GM12878 (cell line): Measurements from ENCODE around the gene PRKCZ. TPM values are rescaled to one million over a fixed set of nuclear protein-coding genes. Genes with fewer than 3 reads are reported as not detected.

Experiments
- ATAC-seq: fragments of 200-7000 bp; cut with Tn5 transposase; 3 replicates; pipeline ENCODE4 v1.9.1; 2020; ENCODE audit warnings: mild to moderate bottlenecking, moderate library complexity
- BruUV-seq: library from RNA; stranded (reverse); fragments of 400-500 nt; replicated peaks from 2 replicates; lab custom pipeline; 2021; lab: Mats Ljungman, UMichigan
- CTCF ChIA-PET: fragments of 300-600 bp; sonication (Branson Sonifier 250); formaldehyde crosslinking; extraction: SDS; loops from one replicate; lab custom pipeline; 2021; ENCODE audit warnings: inconsistent platforms; lab: Yijun Ruan, JAX
- POLR2A ChIA-PET: fragments of 350-600 bp; formaldehyde crosslinking; extraction: SDS; loops from one replicate; lab custom pipeline; 2021; ENCODE audit warnings: inconsistent platforms; lab: Charles Lee
- RAD21 ChIA-PET: fragments of 300-600 bp; sonication (Branson Sonifier 250); formaldehyde crosslinking; loops from one replicate; lab custom pipeline; 2023; ENCODE audit warnings: antibody characterized with exemption; ENCODE audit not compliant: unreplicated experiment; lab: Charles Lee
- SMC1A ChIA-PET: fragments of 300-600 bp; sonication (Branson Sonifier 250); formaldehyde crosslinking; loops from one replicate; lab custom pipeline; 2023; ENCODE audit not compliant: unreplicated experiment, uncharacterized antibody; lab: Charles Lee
- DNase-seq: peaks from one replicate; pipeline ENCODE4 v3.0.0-alpha.2; 2011; ENCODE audit warnings: low read depth, low spot score
- FAIRE-seq: peaks from 3 replicates; lab custom pipeline; 2011; peaks lifted over from hg19 to GRCh38; lab: Jason Lieb, UNC
- H2AFZ ChIP-seq: 2 replicates; pipeline ENCODE4 v1.6.0; 2011; ENCODE audit warnings: low read depth, low read length, control low read depth; ENCODE audit not compliant: control insufficient read depth
- H3K27ac ChIP-seq: 2 replicates; pipeline ENCODE4 v1.5.1; 2011; ENCODE audit warnings: control low read depth; ENCODE audit not compliant: control insufficient read depth, insufficient read depth
- H3K27me3 ChIP-seq, 2 experiments: replicated peaks in 1 of 2; 2 replicates each; pipeline versions ENCODE4 v1.6.0 to v1.6.1; 2011; ENCODE audit warnings: low read length in 1 of 2; ENCODE audit not compliant: control insufficient read depth in 2 of 2, insufficient read depth in 2 of 2
- H3K36me3 ChIP-seq, 2 experiments: 2 replicates each; pipeline ENCODE4 v1.5.1; 2011; ENCODE audit warnings: low read length in 1 of 2; ENCODE audit not compliant: control insufficient read depth in 2 of 2, insufficient read depth in 2 of 2
- H3K4me1 ChIP-seq: 2 replicates; pipeline ENCODE4 v1.6.1; 2011; ENCODE audit warnings: mild to moderate bottlenecking, low read length, moderate library complexity, mixed read lengths; ENCODE audit not compliant: control insufficient read depth, insufficient read depth
- H3K4me2 ChIP-seq: 2 replicates; pipeline ENCODE4 v1.6.0; 2011; ENCODE audit warnings: control low read depth; ENCODE audit not compliant: control insufficient read depth, insufficient read depth
- H3K4me3 ChIP-seq: fragments of 200-600 bp; sonication (generic); 2 replicates; pipeline ENCODE4 v1.5.1; 2016
- H3K79me2 ChIP-seq: 2 replicates; pipeline ENCODE4 v1.6.0; 2011; ENCODE audit warnings: low read length; ENCODE audit not compliant: control insufficient read depth, insufficient read depth
- H3K9ac ChIP-seq: 2 replicates; pipeline ENCODE4 v1.8.0; 2011; ENCODE audit warnings: low read length, control low read depth, mixed read lengths; ENCODE audit not compliant: control insufficient read depth, insufficient read depth
- H3K9me3 ChIP-seq: replicated peaks from 3 replicates; pipeline ENCODE4 v1.5.1; 2011; ENCODE audit warnings: mild to moderate bottlenecking, low read length; ENCODE audit not compliant: control insufficient read depth, insufficient read depth
- H4K20me1 ChIP-seq: 2 replicates; pipeline ENCODE4 v1.6.0; 2011; ENCODE audit not compliant: control insufficient read depth, insufficient read depth
- CBFB ChIP-seq: IDR thresholded peaks from 2 replicates; pipeline ENCODE4 v1.6.1; 2016; ENCODE audit warnings: antibody characterized with exemption, low read depth
- ETV6 ChIP-seq, 2 experiments: fragments of 450-650 bp in 1 of 2; IDR thresholded peaks in 1 of 2; conservative IDR thresholded peaks in 1 of 2; 2 replicates each; pipeline ENCODE4 v1.6.1; 2014; ENCODE audit warnings: antibody characterized with exemption in 1 of 2, borderline replicate concordance in 1 of 2, low read depth in 1 of 2, mild to moderate bottlenecking in 1 of 2, moderate library complexity in 1 of 2
- NR2C1 ChIP-seq: fragments of 450-650 bp; IDR thresholded peaks from 2 replicates; pipeline ENCODE4 v1.6.1; 2017; ENCODE audit warnings: antibody characterized with exemption, mild to moderate bottlenecking, moderate library complexity
- PAX8 ChIP-seq: fragments of 450-650 bp; IDR thresholded peaks from 2 replicates; pipeline ENCODE4 v1.6.1; 2017; ENCODE audit warnings: mild to moderate bottlenecking, moderate library complexity
- POLR2A ChIP-seq: IDR thresholded peaks from 2 replicates; pipeline ENCODE4 v1.6.1; 2011; ENCODE audit warnings: low read depth, mild to moderate bottlenecking, low read length
- RBBP5 ChIP-seq: fragments of 200-600 bp; sonication (generic); conservative IDR thresholded peaks from 2 replicates; pipeline ENCODE4 v1.6.1; 2016
- SPI1 ChIP-seq: IDR thresholded peaks from 2 replicates; pipeline ENCODE4 v1.6.1; 2011; ENCODE audit warnings: low read depth, mild to moderate bottlenecking, low read length, moderate library complexity, borderline replicate concordance; ENCODE audit not compliant: insufficient read depth
- SREBF1 ChIP-seq: IDR thresholded peaks from 2 replicates; pipeline ENCODE4 v1.6.1; 2012; ENCODE audit warnings: mild to moderate bottlenecking, low read length
- ZBED1 ChIP-seq: IDR thresholded peaks from 2 replicates; pipeline ENCODE4 v1.6.1; 2016; ENCODE audit warnings: borderline replicate concordance
- WGBS: methylation state at CpG from one replicate; pipeline ENCODE4 v1.1.6; 2016; ENCODE audit warnings: low lambda C conversion rate; ENCODE audit not compliant: insufficient replicate concordance, insufficient coverage; ENCODE audit errors: missing lambda C conversion rate; 5-methylcytosine and 5-hydroxymethylcytosine counted together
- in situ Hi-C: fragments of 300-500 bp; cut with MboI; formaldehyde crosslinking; loops from 9 replicates; pipeline ENCODE4 v1.14.3; 2018; ENCODE audit warnings: mixed read lengths
- intact Hi-C: fragments of 100-400 bp; cut with micrococcal nuclease; formaldehyde crosslinking; loops from one replicate; pipeline ENCODE4 v1.14.2; 2022; ENCODE audit not compliant: unreplicated experiment
- polyA plus RNA-seq, 11 experiments: library from polyadenylated mRNA; depleted of rRNA in 4 of 11; unstranded in 6 of 11; stranded (reverse) in 5 of 11; fragments of >200 nt; fragmentation: Nextera tagmentation in 4 of 11; fragmentation: Illumina TruSeq in 1 of 11; extraction: Ambion mirVana in 4 of 11; extraction: Trizol in 1 of 11; gene quantifications; 1 replicate in 1 of 11; 2 replicates in 10 of 11; pipeline versions ENCODE4 v1.2.1 to v1.2.3, GENCODE V29; 2011 to 2016; ENCODE audit warnings: inconsistent platforms in 2 of 11, missing spikeins in 2 of 11, low read depth in 1 of 11
- total RNA-seq, 4 experiments: library from RNA; depleted of rRNA in 3 of 4; stranded (reverse); fragments of >200 nt in 3 of 4; fragmentation: Illumina TruSeq in 1 of 4; extraction: Trizol in 1 of 4; gene quantifications; 2 replicates each; pipeline versions ENCODE4 v1.2.1 to v1.2.3, GENCODE V29; 2013 to 2021
- TF ChIP-seq, protein P1 (sequence below): fragments of 450-650 bp; IDR thresholded peaks from 2 replicates; pipeline ENCODE4 v1.6.1; 2017; ENCODE audit warnings: borderline replicate concordance
- TF ChIP-seq, protein P2 (sequence below): fragments of 450-650 bp; IDR thresholded peaks from 2 replicates; pipeline ENCODE4 v1.6.1; 2018; ENCODE audit warnings: borderline replicate concordance, mild to moderate bottlenecking; ENCODE audit not compliant: partially characterized antibody
- TF ChIP-seq, protein P3 (sequence below): fragments of 450-650 bp; IDR thresholded peaks from 2 replicates; pipeline ENCODE4 v1.6.1; 2017; ENCODE audit warnings: mild to moderate bottlenecking, moderate library complexity
- TF ChIP-seq, protein P4 (sequence below): IDR thresholded peaks from 2 replicates; pipeline ENCODE4 v1.6.1; 2012; ENCODE audit warnings: low read depth, low read length, improper control_type of control experiment

PRKCZ gene
- total and polyA plus RNA-seq, 10 of the 15 experiments (the other 5 are each of a cell fraction or from before 2014, with no cell fraction given): 0.05 to 1.9 (median 0.64) TPM; not detected in 1

DNA sequence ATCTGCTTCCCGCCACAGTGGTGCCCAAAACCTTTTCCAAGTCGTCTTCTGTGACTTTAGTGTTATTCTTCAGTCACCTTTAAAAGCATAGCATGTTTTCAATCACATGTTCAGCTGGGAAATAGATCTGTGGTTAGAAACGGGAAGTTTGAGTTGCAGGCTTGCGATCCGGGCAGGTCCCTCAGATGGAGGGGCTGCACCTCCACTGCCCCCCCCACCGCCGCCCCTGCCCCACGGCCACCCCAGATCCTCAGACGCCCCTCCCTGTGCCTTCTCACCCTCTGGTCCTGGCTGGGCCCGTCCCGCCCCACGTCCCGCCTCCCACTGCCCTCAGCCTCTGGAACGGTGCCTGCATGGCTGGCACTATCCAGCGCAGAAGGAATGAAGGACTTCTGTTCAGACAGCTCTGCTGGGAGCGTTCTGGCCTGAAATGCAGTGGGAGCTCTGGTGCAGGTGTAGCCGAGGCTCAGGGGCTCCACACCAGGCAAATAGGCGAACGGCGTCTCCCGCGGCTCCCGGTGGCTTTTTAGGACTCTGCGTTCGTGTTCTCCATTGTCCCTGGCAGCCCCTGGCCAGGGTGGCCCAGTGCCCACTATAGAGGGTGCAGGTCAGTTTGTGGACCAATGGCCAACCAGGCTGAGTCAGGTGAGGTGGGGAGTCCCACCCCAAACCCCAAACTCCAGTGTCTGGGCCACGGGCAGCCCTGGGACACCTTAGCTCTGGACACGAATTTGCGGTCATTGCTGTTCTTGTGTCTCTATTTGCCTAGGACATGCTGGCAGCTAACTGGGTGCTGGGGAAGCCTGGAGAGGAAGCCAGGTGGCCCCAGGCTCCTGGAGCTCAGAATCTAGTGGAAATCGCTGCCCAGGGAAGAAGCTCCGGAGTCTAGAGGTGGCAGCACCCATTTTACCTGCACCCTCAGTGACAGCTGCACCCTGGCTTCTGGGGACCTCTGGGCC is 77.3 kb downstream of the PRKCZ start:
- Histone ChIP-seq H3K79me2 (no peaks in the 10 kb centered on the region), H3K9ac (no peak overlapping the region), H4K20me1 (no peaks in the 10 kb centered on the region), H3K9me3 (no peaks in the 10 kb centered on the region), H3K4me1 (peaks cover 7% of the 10 kb centered on the region), H3K36me3 (no peaks in the 10 kb centered on the region), H3K4me3 (no peak overlapping the region), H3K4me2 (peak overlapping the region; percentile 22; the same call in 1 of the 2 replicates), H3K27me3 (no peaks in the 10 kb centered on the region), H2AFZ (no peak overlapping the region), H3K27ac (no peak overlapping the region)
- DNase-seq (no peak), FAIRE-seq (peak; percentile 65), ATAC-seq (no peak)
- CTCF ChIA-PET: interaction anchor here (1.1 kb wide), 1 partner anchor 12 kb away, joined by 4 read pairs; no protein-coding TSS in a partner anchor
- RAD21 ChIA-PET: no interaction called here
- in situ Hi-C loops: no loop called here
- POLR2A ChIA-PET: no interaction called here
- 59% methylated on average over 27 of the region's 30 CpGs for WGBS
- SMC1A ChIA-PET: no interaction called here
- no TSS peak for BruUV-seq
- intact Hi-C loops: no loop called here
- TF ChIP-seq NR2C1 (no peak), CBFB (no peak), SPI1 (no peak), ZBED1 (no peak), SREBF1 (no peak), RBBP5 (no peak), PAX8 (no peak), ETV6 (conservative IDR thresholded peaks at IDR 0.05 in 1 of 2, IDR thresholded peaks at IDR 0.05 in 1 of 2; ENCODE audit: borderline replicate concordance in 1 of 2, low read depth in 1 of 2) (no peak), POLR2A (no peak)
- TF ChIP-seq, protein P1, sequence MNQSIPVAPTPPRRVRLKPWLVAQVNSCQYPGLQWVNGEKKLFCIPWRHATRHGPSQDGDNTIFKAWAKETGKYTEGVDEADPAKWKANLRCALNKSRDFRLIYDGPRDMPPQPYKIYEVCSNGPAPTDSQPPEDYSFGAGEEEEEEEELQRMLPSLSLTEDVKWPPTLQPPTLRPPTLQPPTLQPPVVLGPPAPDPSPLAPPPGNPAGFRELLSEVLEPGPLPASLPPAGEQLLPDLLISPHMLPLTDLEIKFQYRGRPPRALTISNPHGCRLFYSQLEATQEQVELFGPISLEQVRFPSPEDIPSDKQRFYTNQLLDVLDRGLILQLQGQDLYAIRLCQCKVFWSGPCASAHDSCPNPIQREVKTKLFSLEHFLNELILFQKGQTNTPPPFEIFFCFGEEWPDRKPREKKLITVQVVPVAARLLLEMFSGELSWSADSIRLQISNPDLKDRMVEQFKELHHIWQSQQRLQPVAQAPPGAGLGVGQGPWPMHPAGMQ: no peak
- TF ChIP-seq, protein P2, sequence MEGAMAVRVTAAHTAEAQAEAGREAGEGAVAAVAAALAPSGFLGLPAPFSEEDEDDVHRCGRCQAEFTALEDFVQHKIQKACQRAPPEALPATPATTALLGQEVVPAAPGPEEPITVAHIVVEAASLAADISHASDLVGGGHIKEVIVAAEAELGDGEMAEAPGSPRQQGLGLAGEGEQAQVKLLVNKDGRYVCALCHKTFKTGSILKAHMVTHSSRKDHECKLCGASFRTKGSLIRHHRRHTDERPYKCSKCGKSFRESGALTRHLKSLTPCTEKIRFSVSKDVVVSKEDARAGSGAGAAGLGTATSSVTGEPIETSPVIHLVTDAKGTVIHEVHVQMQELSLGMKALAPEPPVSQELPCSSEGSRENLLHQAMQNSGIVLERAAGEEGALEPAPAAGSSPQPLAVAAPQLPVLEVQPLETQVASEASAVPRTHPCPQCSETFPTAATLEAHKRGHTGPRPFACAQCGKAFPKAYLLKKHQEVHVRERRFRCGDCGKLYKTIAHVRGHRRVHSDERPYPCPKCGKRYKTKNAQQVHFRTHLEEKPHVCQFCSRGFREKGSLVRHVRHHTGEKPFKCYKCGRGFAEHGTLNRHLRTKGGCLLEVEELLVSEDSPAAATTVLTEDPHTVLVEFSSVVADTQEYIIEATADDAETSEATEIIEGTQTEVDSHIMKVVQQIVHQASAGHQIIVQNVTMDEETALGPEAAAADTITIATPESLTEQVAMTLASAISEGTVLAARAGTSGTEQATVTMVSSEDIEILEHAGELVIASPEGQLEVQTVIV: no peak
- TF ChIP-seq, protein P3, sequence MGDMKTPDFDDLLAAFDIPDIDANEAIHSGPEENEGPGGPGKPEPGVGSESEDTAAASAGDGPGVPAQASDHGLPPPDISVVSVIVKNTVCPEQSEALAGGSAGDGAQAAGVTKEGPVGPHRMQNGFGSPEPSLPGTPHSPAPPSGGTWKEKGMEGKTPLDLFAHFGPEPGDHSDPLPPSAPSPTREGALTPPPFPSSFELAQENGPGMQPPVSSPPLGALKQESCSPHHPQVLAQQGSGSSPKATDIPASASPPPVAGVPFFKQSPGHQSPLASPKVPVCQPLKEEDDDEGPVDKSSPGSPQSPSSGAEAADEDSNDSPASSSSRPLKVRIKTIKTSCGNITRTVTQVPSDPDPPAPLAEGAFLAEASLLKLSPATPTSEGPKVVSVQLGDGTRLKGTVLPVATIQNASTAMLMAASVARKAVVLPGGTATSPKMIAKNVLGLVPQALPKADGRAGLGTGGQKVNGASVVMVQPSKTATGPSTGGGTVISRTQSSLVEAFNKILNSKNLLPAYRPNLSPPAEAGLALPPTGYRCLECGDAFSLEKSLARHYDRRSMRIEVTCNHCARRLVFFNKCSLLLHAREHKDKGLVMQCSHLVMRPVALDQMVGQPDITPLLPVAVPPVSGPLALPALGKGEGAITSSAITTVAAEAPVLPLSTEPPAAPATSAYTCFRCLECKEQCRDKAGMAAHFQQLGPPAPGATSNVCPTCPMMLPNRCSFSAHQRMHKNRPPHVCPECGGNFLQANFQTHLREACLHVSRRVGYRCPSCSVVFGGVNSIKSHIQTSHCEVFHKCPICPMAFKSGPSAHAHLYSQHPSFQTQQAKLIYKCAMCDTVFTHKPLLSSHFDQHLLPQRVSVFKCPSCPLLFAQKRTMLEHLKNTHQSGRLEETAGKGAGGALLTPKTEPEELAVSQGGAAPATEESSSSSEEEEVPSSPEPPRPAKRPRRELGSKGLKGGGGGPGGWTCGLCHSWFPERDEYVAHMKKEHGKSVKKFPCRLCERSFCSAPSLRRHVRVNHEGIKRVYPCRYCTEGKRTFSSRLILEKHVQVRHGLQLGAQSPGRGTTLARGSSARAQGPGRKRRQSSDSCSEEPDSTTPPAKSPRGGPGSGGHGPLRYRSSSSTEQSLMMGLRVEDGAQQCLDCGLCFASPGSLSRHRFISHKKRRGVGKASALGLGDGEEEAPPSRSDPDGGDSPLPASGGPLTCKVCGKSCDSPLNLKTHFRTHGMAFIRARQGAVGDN: no peak
- TF ChIP-seq, protein P4, sequence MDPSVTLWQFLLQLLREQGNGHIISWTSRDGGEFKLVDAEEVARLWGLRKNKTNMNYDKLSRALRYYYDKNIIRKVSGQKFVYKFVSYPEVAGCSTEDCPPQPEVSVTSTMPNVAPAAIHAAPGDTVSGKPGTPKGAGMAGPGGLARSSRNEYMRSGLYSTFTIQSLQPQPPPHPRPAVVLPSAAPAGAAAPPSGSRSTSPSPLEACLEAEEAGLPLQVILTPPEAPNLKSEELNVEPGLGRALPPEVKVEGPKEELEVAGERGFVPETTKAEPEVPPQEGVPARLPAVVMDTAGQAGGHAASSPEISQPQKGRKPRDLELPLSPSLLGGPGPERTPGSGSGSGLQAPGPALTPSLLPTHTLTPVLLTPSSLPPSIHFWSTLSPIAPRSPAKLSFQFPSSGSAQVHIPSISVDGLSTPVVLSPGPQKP: no peak
